Measurements from ENCODE around the gene NLGN4Y. TPM values are rescaled to one million over a fixed set of nuclear protein-coding genes. Genes with fewer than 3 reads are reported as not detected.

NLGN4Y gene
- total and polyA plus RNA-seq, 2 experiments from 2014 or later, result 10.9 to 73.6 TPM

GRCh38 chrY:14755571-14755970, 231.2 kb downstream of the NLGN4Y start:
- Mint-ChIP-seq H3K27ac (no peak overlapping the region), H3K4me3 (no peak overlapping the region), H3K27me3 (ENCODE audit: insufficient read depth, low read depth, poor library complexity) (no peaks in the 10 kb centered on the region), H3K36me3 (ENCODE audit: low read depth) (peaks cover 16% of the 10 kb centered on the region; the same call in 2 of the 3 replicates), H3K4me1 (no peaks in the 10 kb centered on the region), H3K9me3 (no peaks in the 10 kb centered on the region)
- ATAC-seq (no peak), DNase-seq (ENCODE audit: low spot score) (no peak)
- Histone ChIP-seq H3K27ac (ENCODE audit: low read depth) (no peak overlapping the region), H3K4me2 (no peak overlapping the region), H3K9me2 (ENCODE audit: insufficient read depth) (no peaks in the 10 kb centered on the region), H2AFZ (no peak overlapping the region), H3K79me2 (replicated peaks; ENCODE audit: insufficient read depth) (no peaks in the 10 kb centered on the region), H4K20me1 (replicated peaks; ENCODE audit: insufficient read depth) (no peaks in the 10 kb centered on the region), H3F3A (replicated peaks; ENCODE audit: low read depth) (no peaks in the 10 kb centered on the region), H3K27me3 (ENCODE audit: insufficient read depth) (no peaks in the 10 kb centered on the region), H3K4me3 (no peak overlapping the region), H3K36me3 (ENCODE audit: insufficient read depth) (no peaks in the 10 kb centered on the region), H3K4me1 (ENCODE audit: insufficient read depth) (no peaks in the 10 kb centered on the region)
- TF ChIP-seq CTCF (conservative IDR thresholded peaks at IDR 0.05; ENCODE audit: low read depth in 2 of 2) (no peak), EZH2phosphoT487 (IDR thresholded peaks at IDR 0.05; ENCODE audit: unreplicated experiment) (no peak), EZH2 (IDR thresholded peaks at IDR 0.05; ENCODE audit: low read depth, unreplicated experiment) (no peak), CREB1 (CRISPR knock-in tag; IDR thresholded peaks at IDR 0.05; ENCODE audit: low read depth) (no peak), JUNB (IDR thresholded peaks at IDR 0.05; ENCODE audit: unreplicated experiment) (no peak), ZNF331 (CRISPR knock-in tag; IDR thresholded peaks at IDR 0.05; ENCODE audit: low read depth) (no peak), ZNF114 (CRISPR knock-in tag; IDR thresholded peaks at IDR 0.05) (no peak), ZNF462 (CRISPR knock-in tag; IDR thresholded peaks at IDR 0.05) (no peak), POLR2AphosphoS5 (IDR thresholded peaks at IDR 0.05; ENCODE audit: low read depth) (no peak), NANOG (IDR thresholded peaks at IDR 0.05; ENCODE audit: borderline replicate concordance) (no peak), ETS1 (IDR thresholded peaks at IDR 0.05) (no peak)
